Loucy (cell line): ENCODE data around the gene SCAP.

Experiments
- CTCF ChIP-seq: fragments of 200-600 bp; sonication (generic); conservative IDR thresholded peaks from 2 replicates; pipeline ENCODE4 v1.5.1; 2014; ENCODE audit warnings: mild to moderate bottlenecking, antibody characterized with exemption, low read length
- EZH2phosphoT487 ChIP-seq: fragments of 200-600 bp; IDR thresholded peaks from 2 replicates; pipeline ENCODE4 v1.6.1; 2018; ENCODE audit warnings: antibody characterized with exemption, mild to moderate bottlenecking, moderate library complexity, borderline replicate concordance

DNA sequence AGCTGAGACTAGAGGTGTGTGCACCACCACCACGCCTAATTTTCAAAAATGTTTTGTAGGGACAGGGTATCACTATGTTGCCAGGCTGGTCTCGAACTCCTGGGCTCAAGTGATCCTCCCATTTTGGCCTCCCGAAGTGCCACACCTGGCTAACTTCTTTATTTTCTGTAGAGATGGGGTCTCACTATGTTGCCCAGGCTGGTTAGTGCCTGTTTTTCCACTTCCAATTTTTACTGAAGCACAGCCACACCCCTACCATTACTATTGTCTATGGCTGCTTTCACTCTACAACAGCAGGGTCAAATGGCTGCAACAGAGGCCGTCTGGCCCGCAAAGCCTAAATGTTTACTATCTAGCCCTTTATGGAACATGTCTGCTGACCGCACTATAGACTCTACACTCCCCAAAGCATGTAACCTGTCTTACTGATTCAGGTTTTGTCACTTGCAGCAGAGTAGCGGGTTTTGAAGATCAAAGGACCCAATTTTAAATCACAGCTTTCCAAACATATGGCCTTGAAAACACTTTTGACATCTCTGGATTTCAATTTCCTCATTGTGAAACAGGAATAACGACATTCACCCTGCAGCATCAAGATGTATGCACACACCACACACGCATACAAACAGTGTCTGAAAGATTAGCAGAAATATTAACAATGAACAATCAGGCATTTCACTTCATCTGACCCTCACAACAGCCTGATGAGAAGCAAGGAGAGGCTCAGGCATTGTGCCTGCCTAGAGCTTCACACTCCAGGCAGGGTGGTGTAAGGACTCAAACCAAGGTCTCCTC lies 46.1 kb downstream of the SCAP start:
- TF ChIP-seq CTCF (no peak), EZH2phosphoT487 (no peak)
